GM12864 (cell line): ENCODE data around the gene NDUFA9.

Experiments
- DNase-seq: peaks from one replicate; pipeline ENCODE4 v3.0.0-alpha.2; 2011; ENCODE audit warnings: low read depth
- H3K4me3 ChIP-seq: 2 replicates; pipeline ENCODE4 v1.5.1; 2011; ENCODE audit warnings: mild to moderate bottlenecking, low read depth, low read length, control low read depth
- TF ChIP-seq, protein P1 (sequence below): IDR thresholded peaks from 2 replicates; pipeline ENCODE4 v1.5.1; 2011; ENCODE audit warnings: low read depth, mild to moderate bottlenecking, moderate library complexity, low read length, control low read depth, inconsistent platforms; ENCODE audit errors: missing control alignments

Gene NDUFA9

DNA sequence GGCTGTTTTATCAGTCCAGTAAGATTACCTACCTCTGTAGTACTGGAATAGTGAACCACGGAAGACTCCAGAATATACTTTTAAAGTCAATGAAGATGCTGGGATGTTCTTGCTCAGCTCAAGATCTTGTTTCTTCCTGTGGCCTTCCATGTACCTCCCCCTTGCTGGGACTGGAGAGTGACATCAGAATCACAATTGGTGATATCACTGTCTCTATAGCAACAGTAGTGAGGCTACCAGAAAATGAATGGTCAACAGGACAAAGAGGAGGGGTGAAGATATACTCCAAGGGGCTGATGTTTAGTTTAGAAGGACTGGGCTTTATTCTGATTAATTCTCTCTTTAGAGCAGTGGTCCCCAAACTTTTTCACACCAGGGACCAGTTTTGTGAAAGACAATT is 3.9 kb upstream of the NDUFA9 start:
- no peak overlapping the region for H3K4me3 ChIP-seq
- TF ChIP-seq, protein P1, sequence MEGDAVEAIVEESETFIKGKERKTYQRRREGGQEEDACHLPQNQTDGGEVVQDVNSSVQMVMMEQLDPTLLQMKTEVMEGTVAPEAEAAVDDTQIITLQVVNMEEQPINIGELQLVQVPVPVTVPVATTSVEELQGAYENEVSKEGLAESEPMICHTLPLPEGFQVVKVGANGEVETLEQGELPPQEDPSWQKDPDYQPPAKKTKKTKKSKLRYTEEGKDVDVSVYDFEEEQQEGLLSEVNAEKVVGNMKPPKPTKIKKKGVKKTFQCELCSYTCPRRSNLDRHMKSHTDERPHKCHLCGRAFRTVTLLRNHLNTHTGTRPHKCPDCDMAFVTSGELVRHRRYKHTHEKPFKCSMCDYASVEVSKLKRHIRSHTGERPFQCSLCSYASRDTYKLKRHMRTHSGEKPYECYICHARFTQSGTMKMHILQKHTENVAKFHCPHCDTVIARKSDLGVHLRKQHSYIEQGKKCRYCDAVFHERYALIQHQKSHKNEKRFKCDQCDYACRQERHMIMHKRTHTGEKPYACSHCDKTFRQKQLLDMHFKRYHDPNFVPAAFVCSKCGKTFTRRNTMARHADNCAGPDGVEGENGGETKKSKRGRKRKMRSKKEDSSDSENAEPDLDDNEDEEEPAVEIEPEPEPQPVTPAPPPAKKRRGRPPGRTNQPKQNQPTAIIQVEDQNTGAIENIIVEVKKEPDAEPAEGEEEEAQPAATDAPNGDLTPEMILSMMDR, result no peak
- DNase-seq, result no peak

DNA sequence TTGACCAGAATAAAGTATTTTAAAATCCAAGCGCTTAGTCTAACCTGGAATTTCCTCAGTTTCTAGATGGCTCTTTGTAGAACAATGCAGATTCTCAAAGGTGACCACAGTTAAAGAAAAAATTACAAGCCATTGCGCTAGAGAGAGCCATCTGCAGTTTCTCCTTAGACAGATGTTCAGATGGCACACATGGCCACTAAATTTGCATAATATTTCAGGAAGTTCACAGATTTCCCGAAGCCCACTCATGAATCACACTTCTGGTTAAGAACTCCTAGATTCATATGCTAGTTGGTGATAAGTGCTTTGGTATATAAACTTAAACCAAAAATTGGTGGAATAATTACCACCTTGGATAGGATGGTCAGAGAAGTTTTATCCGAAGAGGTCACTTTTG is 812 bp upstream of the NDUFA9 start:
- peak overlapping the region; percentile 98 for H3K4me3 ChIP-seq
- TF ChIP-seq, protein P1, result no peak
- no peak for DNase-seq

- DNase-seq, result no peak
- TF ChIP-seq, protein P1, result no peak
- peak overlapping the region; percentile 98 for H3K4me3 ChIP-seq
These were observed 396 bp downstream of the NDUFA9 start for GRCh38 chr12:4649358-4649661.

DNA sequence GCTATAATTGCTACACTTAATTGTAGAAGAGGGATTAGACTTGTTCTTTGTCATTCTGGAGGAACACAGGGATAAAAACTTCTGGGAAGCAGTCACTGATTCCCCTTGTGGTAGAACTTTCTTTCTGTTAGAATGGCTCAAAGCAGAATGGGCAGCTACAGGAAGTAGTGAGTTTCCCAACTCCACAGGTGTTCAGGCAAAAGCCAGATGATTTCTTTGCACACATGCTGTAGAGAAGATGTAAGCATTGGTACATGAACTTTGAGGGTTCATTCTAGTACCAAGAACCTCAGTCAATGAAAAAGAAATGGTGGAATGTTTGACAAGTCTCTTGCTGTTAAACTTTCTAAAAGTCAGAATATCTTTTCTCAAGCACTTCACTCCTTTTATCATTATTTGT is 4.3 kb downstream of the NDUFA9 start:
- TF ChIP-seq, protein P1, result no peak
- no peak for DNase-seq
- no peak overlapping the region for H3K4me3 ChIP-seq

DNA sequence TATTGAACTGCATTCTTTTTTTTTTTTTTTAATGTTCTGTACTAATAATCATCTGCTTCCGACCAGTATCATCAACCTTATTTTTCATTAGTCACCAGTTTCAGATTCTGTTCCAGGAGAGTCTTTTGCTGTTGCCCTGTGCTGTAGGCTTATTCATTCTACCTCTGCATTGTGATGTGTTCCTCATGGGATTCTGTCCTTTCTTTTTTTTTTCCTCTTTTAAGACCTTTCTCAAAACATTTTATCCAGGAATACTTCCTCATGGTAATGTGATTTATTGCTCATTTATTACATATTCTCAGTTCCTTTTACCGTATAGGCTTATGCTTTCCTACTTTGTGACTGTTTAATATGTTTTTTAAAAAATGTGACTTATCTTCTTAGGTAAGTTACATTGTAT is 4.8 kb downstream of the NDUFA9 start:
- H3K4me3 ChIP-seq, result no peak overlapping the region
- TF ChIP-seq, protein P1, result no peak
- DNase-seq, result no peak

- TF ChIP-seq, protein P1, result no peak
- no peak overlapping the region for H3K4me3 ChIP-seq
- DNase-seq, result no peak
These were observed 15.1 kb downstream of the NDUFA9 start for GRCh38 chr12:4663971-4664505.

GRCh38 chr12:4665236-4665635 is 16.3 kb downstream of the NDUFA9 start:
- TF ChIP-seq, protein P1, result no peak
- DNase-seq, result no peak
- no peak overlapping the region for H3K4me3 ChIP-seq
